SU-DHL-6 (cell line): ENCODE data around the gene SLC24A3.

Experiments
- CTCF ChIP-seq: fragments of 200-600 bp; sonication (generic); IDR thresholded peaks from one replicate; pipeline ENCODE4 v1.5.1; 2017; ENCODE audit warnings: antibody characterized with exemption, mild to moderate bottlenecking, low read length, moderate library complexity; ENCODE audit not compliant: insufficient read depth, poor library complexity, severe bottlenecking
- EZH2phosphoT487 ChIP-seq: fragments of 200-600 bp; sonication (generic), shearing (Covaris generic); conservative IDR thresholded peaks from 2 replicates; pipeline ENCODE4 v1.6.1; 2018; ENCODE audit warnings: mild to moderate bottlenecking, antibody characterized with exemption, low read length, moderate library complexity, mixed read lengths

GRCh38 chr20:19251958-19252357 is 39.5 kb downstream of the SLC24A3 start:
- TF ChIP-seq CTCF (no peak), EZH2phosphoT487 (no peak)
